HG03066 (cell line): Measurements from ENCODE around the gene CD6.

Experiments used
- ATAC-seq: cut with Tn5 transposase; IDR thresholded peaks from one replicate; pipeline ENCODE4 v1.9.1; 2021; ENCODE audit warnings: low read depth; ENCODE audit not compliant: unreplicated experiment

Gene CD6

GRCh38 chr11:60982184-60982583, 10.7 kb downstream of the CD6 start:
- ATAC-seq, result no peak

- no peak for ATAC-seq
These were observed 12.7 kb downstream of the CD6 start for GRCh38 chr11:60984149-60984548.

GRCh38 chr11:60984636-60985035, 13.2 kb downstream of the CD6 start:
- ATAC-seq, result no peak

- ATAC-seq, result no peak
These were observed 14.0 kb downstream of the CD6 start for GRCh38 chr11:60985501-60985900.

- no peak for ATAC-seq
These were observed 14.8 kb downstream of the CD6 start for GRCh38 chr11:60985991-60986915.

- no peak for ATAC-seq
These were observed 16.2 kb downstream of the CD6 start for GRCh38 chr11:60987577-60988277.

GRCh38 chr11:60988658-60989057, 17.2 kb downstream of the CD6 start:
- ATAC-seq, result no peak

- no peak for ATAC-seq
These were observed 17.7 kb downstream of the CD6 start for GRCh38 chr11:60989093-60989650.

GRCh38 chr11:60991457-60991856, 20.0 kb downstream of the CD6 start:
- no peak for ATAC-seq

- ATAC-seq, result no peak
These were observed 21.4 kb downstream of the CD6 start for GRCh38 chr11:60992842-60993409.

GRCh38 chr11:60993615-60994014, 22.1 kb downstream of the CD6 start:
- no peak for ATAC-seq

- no peak for ATAC-seq
These were observed 23.1 kb downstream of the CD6 start for GRCh38 chr11:60994541-60995080.

GRCh38 chr11:60995798-60996197, 24.3 kb downstream of the CD6 start:
- no peak for ATAC-seq

GRCh38 chr11:60996381-60997138, 25.1 kb downstream of the CD6 start:
- ATAC-seq, result no peak

- no peak for ATAC-seq
These were observed 28.9 kb downstream of the CD6 start for GRCh38 chr11:61000426-61000825.

- no peak for ATAC-seq
These were observed 30.5 kb downstream of the CD6 start for GRCh38 chr11:61001931-61002330.

GRCh38 chr11:61002598-61002997, 31.1 kb downstream of the CD6 start:
- ATAC-seq, result no peak

GRCh38 chr11:61004180-61004611, 32.7 kb downstream of the CD6 start:
- ATAC-seq, result no peak

GRCh38 chr11:61004761-61005181, 33.3 kb downstream of the CD6 start:
- no peak for ATAC-seq

GRCh38 chr11:61007383-61007955, 36.0 kb downstream of the CD6 start:
- ATAC-seq, result no peak
